KG1 (cell line): Measurements from ENCODE around the gene OR5K3.

ENCODE experiments used
- DNase-seq: peaks from one replicate; lab custom pipeline; 2025; lab: John Stamatoyannopoulos, UW

OR5K3 gene

GRCh38 chr3:98433764-98434163 is 43.3 kb downstream of the OR5K3 start:
- no peak for DNase-seq

GRCh38 chr3:98434412-98434811 is 43.9 kb downstream of the OR5K3 start:
- DNase-seq = no peak

GRCh38 chr3:98440283-98440682 is 49.8 kb downstream of the OR5K3 start:
- DNase-seq = no peak
